GM19438 (cell line): Measurements from ENCODE around the gene HHEX.

ENCODE experiments used
- ATAC-seq: cut with Tn5 transposase; IDR thresholded peaks from one replicate; pipeline ENCODE4 v1.9.1; 2021; ENCODE audit warnings: low read depth; ENCODE audit not compliant: unreplicated experiment

HHEX gene

GRCh38 chr10:92692697-92693533, 3.2 kb downstream of the HHEX start:
- ATAC-seq: no peak

- no peak for ATAC-seq
Observed at GRCh38 chr10:92693534-92693893, 3.8 kb downstream of the HHEX start.

GRCh38 chr10:92695679-92696605, 6.2 kb downstream of the HHEX start:
- ATAC-seq: no peak

- ATAC-seq: no peak
Observed at GRCh38 chr10:92696606-92697383, 7.0 kb downstream of the HHEX start.

GRCh38 chr10:92697663-92698511, 8.1 kb downstream of the HHEX start:
- no peak for ATAC-seq

- ATAC-seq: no peak
Observed at GRCh38 chr10:92699193-92699517, 9.4 kb downstream of the HHEX start.

- ATAC-seq: no peak
Observed at GRCh38 chr10:92699518-92700381, 10.0 kb downstream of the HHEX start.

GRCh38 chr10:92702301-92702916, 12.7 kb downstream of the HHEX start:
- ATAC-seq: no peak

- ATAC-seq: no peak
Observed at GRCh38 chr10:92712016-92712889, 22.5 kb downstream of the HHEX start.

GRCh38 chr10:92714152-92714845, 24.5 kb downstream of the HHEX start:
- ATAC-seq: no peak

- no peak for ATAC-seq
Observed at GRCh38 chr10:92714872-92715271, 25.1 kb downstream of the HHEX start.

GRCh38 chr10:92719991-92720830, 30.5 kb downstream of the HHEX start:
- ATAC-seq: no peak

- no peak for ATAC-seq
Observed at GRCh38 chr10:92720831-92721165, 31.0 kb downstream of the HHEX start.

- no peak for ATAC-seq
Observed at GRCh38 chr10:92722349-92722748, 32.6 kb downstream of the HHEX start.

- no peak for ATAC-seq
Observed at GRCh38 chr10:92727141-92727540, 37.4 kb downstream of the HHEX start.

GRCh38 chr10:92727550-92727949, 37.8 kb downstream of the HHEX start:
- no peak for ATAC-seq
